DMS79 treated with DMSO at 0.1 percent for 48 hours (cell line): ENCODE results near the gene EXOSC10.
"Not testable (repeated sequence)": the region's sequence is repeated elsewhere in the genome, so short reads cannot be mapped to it uniquely, and the experiment has no call there.

Source experiments
- DNase-seq: peaks from one replicate; lab custom pipeline; 2025; lab: John Stamatoyannopoulos, UW

The EXOSC10 gene

GRCh38 chr1:11109047-11109760, 9.5 kb upstream of the EXOSC10 start:
- no peak for DNase-seq

- DNase-seq = no peak
These were observed 7.9 kb upstream of the EXOSC10 start for GRCh38 chr1:11107599-11107998.

GRCh38 chr1:11105586-11105985, 5.9 kb upstream of the EXOSC10 start:
- DNase-seq = no peak

GRCh38 chr1:11101347-11101746, 1.7 kb upstream of the EXOSC10 start:
- no peak for DNase-seq

GRCh38 chr1:11100806-11101205, 1.1 kb upstream of the EXOSC10 start:
- DNase-seq = not testable (repeated sequence)

GRCh38 chr1:11100149-11100493, 452 bp upstream of the EXOSC10 start:
- DNase-seq = no peak

GRCh38 chr1:11098931-11099309, 749 bp downstream of the EXOSC10 start:
- peak; percentile 20 for DNase-seq

GRCh38 chr1:11083784-11084183, 15.9 kb downstream of the EXOSC10 start:
- not testable (repeated sequence) for DNase-seq

- no peak for DNase-seq
These were observed 18.7 kb downstream of the EXOSC10 start for GRCh38 chr1:11080931-11081330.

GRCh38 chr1:11078631-11079030, 21.0 kb downstream of the EXOSC10 start:
- no peak for DNase-seq

GRCh38 chr1:11073398-11073797, 26.3 kb downstream of the EXOSC10 start:
- not testable (repeated sequence) for DNase-seq

- peak; percentile 86 for DNase-seq
These were observed 27.3 kb downstream of the EXOSC10 start for GRCh38 chr1:11072216-11072917.

- peak; percentile 99 for DNase-seq
These were observed 28.0 kb downstream of the EXOSC10 start for GRCh38 chr1:11071463-11072215.

- DNase-seq = no peak
These were observed 28.8 kb downstream of the EXOSC10 start for GRCh38 chr1:11070876-11071275.

- DNase-seq = no peak
These were observed 30.8 kb downstream of the EXOSC10 start for GRCh38 chr1:11068600-11069473.

GRCh38 chr1:11067716-11068599, 31.7 kb downstream of the EXOSC10 start:
- no peak for DNase-seq

GRCh38 chr1:11065796-11066195, 33.9 kb downstream of the EXOSC10 start:
- DNase-seq = no peak

- DNase-seq = no peak
These were observed 34.7 kb downstream of the EXOSC10 start for GRCh38 chr1:11064942-11065341.

GRCh38 chr1:11063937-11064537, 35.6 kb downstream of the EXOSC10 start:
- not testable (repeated sequence) for DNase-seq

GRCh38 chr1:11062965-11063401, 36.7 kb downstream of the EXOSC10 start:
- DNase-seq = peak; percentile 91
